GM12864 (cell line): ENCODE results near the gene ROBO3.

Experiments
- DNase-seq: peaks from one replicate; pipeline ENCODE4 v3.0.0-alpha.2; 2011; ENCODE audit warnings: low read depth
- H3K4me3 ChIP-seq: 2 replicates; pipeline ENCODE4 v1.5.1; 2011; ENCODE audit warnings: mild to moderate bottlenecking, low read depth, low read length, control low read depth
- TF ChIP-seq, protein P1 (sequence below): IDR thresholded peaks from 2 replicates; pipeline ENCODE4 v1.5.1; 2011; ENCODE audit warnings: low read depth, mild to moderate bottlenecking, moderate library complexity, low read length, control low read depth, inconsistent platforms; ENCODE audit errors: missing control alignments

ROBO3 gene

DNA sequence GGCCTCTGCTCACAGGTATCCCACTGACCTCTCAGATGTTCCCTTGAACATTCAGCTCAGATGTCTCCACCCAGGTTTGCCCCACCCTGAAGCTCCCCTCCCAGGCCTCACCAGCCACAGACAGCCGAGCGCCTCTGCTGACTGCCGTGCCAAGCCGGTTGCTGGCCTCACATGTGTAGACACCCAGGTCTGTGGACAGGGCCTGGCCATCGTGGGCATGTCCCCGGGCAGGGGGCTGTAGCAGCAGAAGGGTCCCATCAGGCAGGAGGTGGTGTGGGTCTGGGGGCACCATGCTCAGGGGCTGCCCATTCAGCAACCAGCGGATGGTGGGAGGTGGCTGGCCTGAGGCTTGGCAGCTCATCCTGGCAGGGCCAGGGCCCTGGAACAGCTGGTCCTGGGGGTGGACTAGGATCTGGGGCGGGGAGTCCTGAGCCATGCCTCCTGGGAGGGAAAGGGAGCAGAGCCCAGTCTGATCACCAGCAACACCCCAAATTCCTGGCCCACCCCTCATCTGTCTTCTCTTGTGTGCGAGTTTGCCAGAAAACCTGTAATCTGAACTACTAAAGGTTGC, 31.7 kb downstream of the ROBO3 start:
- DNase-seq: no peak
- no peak overlapping the region for H3K4me3 ChIP-seq
- TF ChIP-seq, protein P1, sequence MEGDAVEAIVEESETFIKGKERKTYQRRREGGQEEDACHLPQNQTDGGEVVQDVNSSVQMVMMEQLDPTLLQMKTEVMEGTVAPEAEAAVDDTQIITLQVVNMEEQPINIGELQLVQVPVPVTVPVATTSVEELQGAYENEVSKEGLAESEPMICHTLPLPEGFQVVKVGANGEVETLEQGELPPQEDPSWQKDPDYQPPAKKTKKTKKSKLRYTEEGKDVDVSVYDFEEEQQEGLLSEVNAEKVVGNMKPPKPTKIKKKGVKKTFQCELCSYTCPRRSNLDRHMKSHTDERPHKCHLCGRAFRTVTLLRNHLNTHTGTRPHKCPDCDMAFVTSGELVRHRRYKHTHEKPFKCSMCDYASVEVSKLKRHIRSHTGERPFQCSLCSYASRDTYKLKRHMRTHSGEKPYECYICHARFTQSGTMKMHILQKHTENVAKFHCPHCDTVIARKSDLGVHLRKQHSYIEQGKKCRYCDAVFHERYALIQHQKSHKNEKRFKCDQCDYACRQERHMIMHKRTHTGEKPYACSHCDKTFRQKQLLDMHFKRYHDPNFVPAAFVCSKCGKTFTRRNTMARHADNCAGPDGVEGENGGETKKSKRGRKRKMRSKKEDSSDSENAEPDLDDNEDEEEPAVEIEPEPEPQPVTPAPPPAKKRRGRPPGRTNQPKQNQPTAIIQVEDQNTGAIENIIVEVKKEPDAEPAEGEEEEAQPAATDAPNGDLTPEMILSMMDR: no peak

DNA sequence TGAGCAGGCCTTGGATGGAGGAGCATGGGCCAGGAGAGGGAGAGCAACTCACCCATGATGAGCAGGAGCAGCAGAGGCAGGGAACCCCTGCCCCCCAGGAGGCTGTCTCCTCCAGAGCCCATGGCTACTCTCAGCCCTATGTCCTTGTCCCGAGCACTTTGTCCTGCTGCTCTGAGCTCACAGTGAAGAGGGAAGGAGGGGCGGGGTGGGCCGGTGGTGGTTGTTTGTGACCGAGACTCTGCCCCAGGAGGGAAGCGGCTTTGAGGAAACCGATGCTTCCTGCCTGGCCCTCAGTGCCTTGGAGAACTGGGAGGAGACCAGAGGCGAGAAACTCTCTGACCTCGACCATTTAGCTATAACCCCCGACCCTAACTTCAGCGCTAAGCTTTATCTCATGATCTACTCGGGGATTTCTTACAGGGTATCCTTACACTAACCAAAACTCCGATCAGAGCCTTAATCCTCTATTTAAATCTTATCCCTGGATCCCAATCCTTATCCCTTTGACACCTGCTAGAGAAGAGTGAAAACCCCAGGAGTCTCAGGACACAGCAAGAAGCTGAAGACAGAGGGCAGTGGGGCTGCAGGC, 32.5 kb downstream of the ROBO3 start, which contains the start of gene ROBO4:
Gene ROBO4 (minus strand): TSS at position 192 of the 589 bp plus-strand sequence. CDS start 70 bp downstream, at position 122.
- no peak for DNase-seq
- H3K4me3 ChIP-seq: no peak within 1 kb of the TSS
- TF ChIP-seq, protein P1: no peak

DNA sequence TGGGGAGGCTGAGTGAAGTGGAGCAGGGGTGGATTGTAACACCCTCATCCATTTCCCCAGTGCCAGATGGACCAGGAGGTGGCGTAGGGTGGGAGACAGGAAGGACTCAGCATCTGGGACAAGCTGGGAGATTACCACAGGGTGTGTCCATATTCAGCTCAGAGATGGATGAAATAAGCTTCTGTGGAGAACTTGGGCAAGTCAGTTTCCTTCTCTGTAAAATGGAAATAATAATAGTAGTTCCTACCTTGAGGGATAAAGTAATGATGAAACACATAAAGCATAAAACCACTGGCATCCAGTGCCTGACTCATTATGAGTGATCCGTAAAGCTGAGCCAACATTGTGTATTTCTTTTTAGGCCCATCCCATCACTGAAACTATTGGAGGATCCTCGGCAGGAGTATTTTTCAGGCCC, 33.0 kb downstream of the ROBO3 start:
- H3K4me3 ChIP-seq: no peak overlapping the region
- TF ChIP-seq, protein P1: no peak
- DNase-seq: no peak

DNA sequence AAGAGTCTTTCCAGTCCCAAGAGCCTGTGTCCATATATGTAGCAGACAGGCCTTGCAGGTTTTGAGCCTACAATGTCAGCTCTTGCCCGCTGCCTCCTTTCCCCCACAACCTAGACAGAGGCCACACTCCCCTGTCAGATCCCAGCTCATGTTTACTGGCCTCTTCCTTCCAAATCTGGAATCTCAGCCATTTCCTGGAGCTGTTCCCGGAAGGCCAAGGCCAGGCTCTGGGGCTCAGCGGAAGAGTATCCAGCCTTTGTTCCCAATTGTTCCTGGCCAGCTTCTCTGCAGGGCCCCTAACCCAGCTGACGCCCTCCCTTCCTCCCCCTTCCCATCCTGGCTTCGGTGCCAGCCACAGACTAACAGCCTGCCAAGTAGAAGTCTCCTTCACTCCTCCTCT, 33.5 kb downstream of the ROBO3 start:
- no peak overlapping the region for H3K4me3 ChIP-seq
- TF ChIP-seq, protein P1: no peak
- DNase-seq: no peak

DNA sequence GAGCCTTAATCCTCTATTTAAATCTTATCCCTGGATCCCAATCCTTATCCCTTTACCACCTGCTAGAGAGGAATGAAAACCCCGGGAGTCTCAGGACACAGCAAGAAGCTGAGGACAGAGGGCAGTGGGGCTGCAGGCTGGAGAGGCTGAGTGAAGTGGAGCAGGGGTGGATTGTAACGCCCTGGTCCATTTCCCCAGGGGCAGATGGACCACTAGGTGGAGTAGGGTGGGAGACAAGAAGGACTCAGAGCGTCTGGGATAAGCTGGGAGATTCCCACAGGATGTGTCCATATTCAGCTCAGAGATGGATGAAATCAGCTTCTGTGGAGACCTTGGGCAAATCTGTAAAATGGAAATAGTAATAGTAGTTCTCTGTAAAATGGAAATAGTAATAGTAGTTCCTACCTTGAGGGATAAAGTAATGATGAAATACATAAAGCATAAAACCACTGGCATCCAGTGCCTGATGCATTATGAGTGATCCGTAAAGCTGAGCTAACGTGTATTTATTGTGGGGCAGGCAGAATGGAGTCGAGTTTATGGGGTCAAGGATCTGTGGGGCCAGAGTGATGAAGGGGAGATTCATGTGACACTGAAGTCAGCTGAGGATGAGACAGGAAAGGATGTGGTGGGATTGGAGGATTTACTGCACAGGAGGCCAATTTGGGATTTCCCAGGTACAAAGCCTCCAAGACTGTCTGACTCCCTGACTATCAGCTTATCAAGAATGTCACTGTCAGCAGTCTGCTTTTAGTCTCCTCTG, 34.3 kb downstream of the ROBO3 start:
- TF ChIP-seq, protein P1: no peak
- no peak for DNase-seq
- H3K4me3 ChIP-seq: no peak overlapping the region

DNA sequence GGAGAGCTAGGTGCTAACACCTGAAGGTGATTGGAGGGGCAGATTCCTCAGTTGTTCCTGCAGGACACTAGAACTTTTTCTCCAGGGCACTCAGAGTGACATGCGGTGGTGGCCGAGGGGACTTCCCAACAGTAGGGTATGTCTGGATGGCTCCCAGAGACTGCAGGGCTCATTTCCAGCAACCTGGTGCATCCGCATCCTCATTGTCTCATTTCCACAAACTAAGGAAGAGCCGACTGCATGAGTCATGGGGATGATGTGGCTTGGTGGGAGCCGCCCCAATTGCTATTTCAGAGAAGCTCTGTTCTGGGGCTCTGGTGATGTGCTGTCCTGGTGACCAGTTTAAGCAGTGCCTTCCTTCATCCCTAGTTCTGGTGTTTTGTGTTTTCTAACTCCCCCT, 35.2 kb downstream of the ROBO3 start:
- DNase-seq: no peak
- TF ChIP-seq, protein P1: no peak

More for the DNA sequence above, 35.2 kb downstream of the ROBO3 start:
- H3K4me3 ChIP-seq: no peak overlapping the region
